Measurements from ENCODE around the gene CLDN18. TPM values are rescaled to one million over a fixed set of nuclear protein-coding genes. Genes with fewer than 3 reads are reported as not detected.

The CLDN18 gene
- total RNA-seq, 1 experiment from 2014 or later, result not detected

DNA sequence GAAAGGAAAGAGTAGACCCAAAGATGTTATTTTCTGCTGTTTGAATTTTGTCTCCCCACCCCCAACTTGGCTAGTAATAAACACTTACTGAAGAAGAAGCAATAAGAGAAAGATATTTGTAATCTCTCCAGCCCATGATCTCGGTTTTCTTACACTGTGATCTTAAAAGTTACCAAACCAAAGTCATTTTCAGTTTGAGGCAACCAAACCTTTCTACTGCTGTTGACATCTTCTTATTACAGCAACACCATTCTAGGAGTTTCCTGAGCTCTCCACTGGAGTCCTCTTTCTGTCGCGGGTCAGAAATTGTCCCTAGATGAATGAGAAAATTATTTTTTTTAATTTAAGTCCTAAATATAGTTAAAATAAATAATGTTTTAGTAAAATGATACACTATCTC is 21.6 kb downstream of the CLDN18 start:
- TF ChIP-seq, protein P1, sequence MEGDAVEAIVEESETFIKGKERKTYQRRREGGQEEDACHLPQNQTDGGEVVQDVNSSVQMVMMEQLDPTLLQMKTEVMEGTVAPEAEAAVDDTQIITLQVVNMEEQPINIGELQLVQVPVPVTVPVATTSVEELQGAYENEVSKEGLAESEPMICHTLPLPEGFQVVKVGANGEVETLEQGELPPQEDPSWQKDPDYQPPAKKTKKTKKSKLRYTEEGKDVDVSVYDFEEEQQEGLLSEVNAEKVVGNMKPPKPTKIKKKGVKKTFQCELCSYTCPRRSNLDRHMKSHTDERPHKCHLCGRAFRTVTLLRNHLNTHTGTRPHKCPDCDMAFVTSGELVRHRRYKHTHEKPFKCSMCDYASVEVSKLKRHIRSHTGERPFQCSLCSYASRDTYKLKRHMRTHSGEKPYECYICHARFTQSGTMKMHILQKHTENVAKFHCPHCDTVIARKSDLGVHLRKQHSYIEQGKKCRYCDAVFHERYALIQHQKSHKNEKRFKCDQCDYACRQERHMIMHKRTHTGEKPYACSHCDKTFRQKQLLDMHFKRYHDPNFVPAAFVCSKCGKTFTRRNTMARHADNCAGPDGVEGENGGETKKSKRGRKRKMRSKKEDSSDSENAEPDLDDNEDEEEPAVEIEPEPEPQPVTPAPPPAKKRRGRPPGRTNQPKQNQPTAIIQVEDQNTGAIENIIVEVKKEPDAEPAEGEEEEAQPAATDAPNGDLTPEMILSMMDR (conservative IDR thresholded peaks at IDR 0.05), result no peak
- TF ChIP-seq EZH2 (IDR thresholded peaks at IDR 0.05; ENCODE audit: low read depth), result no peak
- no peak for DNase-seq
- no peaks in the 10 kb centered on the region for H3K79me2 ChIP-seq (ENCODE audit: low read depth)
- no peaks in the 10 kb centered on the region for H3K36me3 ChIP-seq (ENCODE audit: low read depth)
- H3F3A ChIP-seq (ENCODE audit: insufficient read depth, low read depth), result no peaks in the 10 kb centered on the region
- no peaks in the 10 kb centered on the region for H4K20me1 ChIP-seq (ENCODE audit: insufficient read depth)
- no peaks in the 10 kb centered on the region for H3K4me1 ChIP-seq (replicated peaks; ENCODE audit: insufficient read depth)
- intact Hi-C loops (cut with micrococcal nuclease; ENCODE audit: unreplicated experiment), result no loop called here
- H3K4me3 ChIP-seq, result no peak overlapping the region
- BruUV-seq (replicated peaks), result no TSS peak
- H3K27ac ChIP-seq, result no peak overlapping the region
- CTCF ChIA-PET, result no interaction called here
- H3K9me3 ChIP-seq (ENCODE audit: insufficient read depth, low read depth), result no peaks in the 10 kb centered on the region
- H3K27me3 ChIP-seq (ENCODE audit: insufficient read depth, low read depth), result no peaks in the 10 kb centered on the region
- H2AFZ ChIP-seq, result no peak overlapping the region
- no peak overlapping the region for H3K4me2 ChIP-seq
- no peaks in the 10 kb centered on the region for H3K9me2 ChIP-seq (ENCODE audit: insufficient read depth)
- POLR2A ChIA-PET (ENCODE audit: unreplicated experiment), result interaction anchor here (0.7 kb wide), 1 partner anchor 165 kb away, joined by 4 read pairs; no protein-coding TSS in a partner anchor

DNA sequence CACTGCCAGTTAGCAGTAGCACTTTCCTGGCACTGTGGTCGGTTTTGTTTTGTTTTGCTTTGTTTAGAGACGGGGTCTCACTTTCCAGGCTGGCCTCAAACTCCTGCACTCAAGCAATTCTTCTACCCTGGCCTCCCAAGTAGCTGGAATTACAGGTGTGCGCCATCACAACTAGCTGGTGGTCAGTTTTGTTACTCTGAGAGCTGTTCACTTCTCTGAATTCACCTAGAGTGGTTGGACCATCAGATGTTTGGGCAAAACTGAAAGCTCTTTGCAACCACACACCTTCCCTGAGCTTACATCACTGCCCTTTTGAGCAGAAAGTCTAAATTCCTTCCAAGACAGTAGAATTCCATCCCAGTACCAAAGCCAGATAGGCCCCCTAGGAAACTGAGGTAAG is 22.6 kb downstream of the CLDN18 start:
- Histone ChIP-seq H3K36me3 (ENCODE audit: low read depth) (no peaks in the 10 kb centered on the region), H3F3A (ENCODE audit: insufficient read depth, low read depth) (no peaks in the 10 kb centered on the region), H3K79me2 (ENCODE audit: low read depth) (no peaks in the 10 kb centered on the region), H3K27ac (no peak overlapping the region), H3K4me1 (replicated peaks; ENCODE audit: insufficient read depth) (no peaks in the 10 kb centered on the region), H3K4me3 (no peak overlapping the region), H3K9me2 (ENCODE audit: insufficient read depth) (no peaks in the 10 kb centered on the region), H3K9me3 (ENCODE audit: insufficient read depth, low read depth) (no peaks in the 10 kb centered on the region), H3K4me2 (no peak overlapping the region), H2AFZ (no peak overlapping the region), H3K27me3 (ENCODE audit: insufficient read depth, low read depth) (no peaks in the 10 kb centered on the region), H4K20me1 (ENCODE audit: insufficient read depth) (no peaks in the 10 kb centered on the region)
- ChIA-PET POLR2A (ENCODE audit: unreplicated experiment) (no interaction called here), CTCF (no interaction called here)
- TF ChIP-seq, protein P1 (conservative IDR thresholded peaks at IDR 0.05), result no peak
- no peak for TF ChIP-seq EZH2 (IDR thresholded peaks at IDR 0.05; ENCODE audit: low read depth)
- intact Hi-C loops (cut with micrococcal nuclease; ENCODE audit: unreplicated experiment), result no loop called here
- no peak for DNase-seq
- no TSS peak for BruUV-seq (replicated peaks)

DNA sequence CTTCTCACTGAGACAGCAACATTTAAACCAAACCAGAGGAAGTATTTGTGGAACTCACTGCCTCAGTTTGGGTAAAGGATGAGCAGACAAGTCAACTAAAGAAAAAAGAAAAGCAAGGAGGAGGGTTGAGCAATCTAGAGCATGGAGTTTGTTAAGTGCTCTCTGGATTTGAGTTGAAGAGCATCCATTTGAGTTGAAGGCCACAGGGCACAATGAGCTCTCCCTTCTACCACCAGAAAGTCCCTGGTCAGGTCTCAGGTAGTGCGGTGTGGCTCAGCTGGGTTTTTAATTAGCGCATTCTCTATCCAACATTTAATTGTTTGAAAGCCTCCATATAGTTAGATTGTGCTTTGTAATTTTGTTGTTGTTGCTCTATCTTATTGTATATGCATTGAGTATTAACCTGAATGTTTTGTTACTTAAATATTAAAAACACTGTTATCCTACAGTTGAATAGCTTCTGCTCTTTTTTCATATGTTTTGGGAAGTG is 23.3 kb downstream of the CLDN18 start:
- TF ChIP-seq, protein P1 (conservative IDR thresholded peaks at IDR 0.05), result no peak
- TF ChIP-seq EZH2 (IDR thresholded peaks at IDR 0.05; ENCODE audit: low read depth), result no peak
- POLR2A ChIA-PET (ENCODE audit: unreplicated experiment), result no interaction called here
- Histone ChIP-seq H3K4me2 (no peak overlapping the region), H4K20me1 (ENCODE audit: insufficient read depth) (no peaks in the 10 kb centered on the region), H3K27ac (no peak overlapping the region), H3K27me3 (ENCODE audit: insufficient read depth, low read depth) (no peaks in the 10 kb centered on the region), H2AFZ (no peak overlapping the region), H3F3A (ENCODE audit: insufficient read depth, low read depth) (no peaks in the 10 kb centered on the region), H3K4me1 (replicated peaks; ENCODE audit: insufficient read depth) (no peaks in the 10 kb centered on the region), H3K36me3 (ENCODE audit: low read depth) (no peaks in the 10 kb centered on the region), H3K9me3 (ENCODE audit: insufficient read depth, low read depth) (no peaks in the 10 kb centered on the region), H3K4me3 (no peak overlapping the region), H3K9me2 (ENCODE audit: insufficient read depth) (no peaks in the 10 kb centered on the region), H3K79me2 (ENCODE audit: low read depth) (no peaks in the 10 kb centered on the region)
- DNase-seq, result no peak
- intact Hi-C loops (cut with micrococcal nuclease; ENCODE audit: unreplicated experiment), result no loop called here
- no TSS peak for BruUV-seq (replicated peaks)
- CTCF ChIA-PET, result no interaction called here
